Left lung (tissue), 10 donors: ENCODE measurements around the gene AKT2. TPM values are rescaled to one million over a fixed set of nuclear protein-coding genes. Genes with fewer than 3 reads are reported as not detected.

Experiments
- ATAC-seq: fragments of 200-7000 bp; cut with Tn5 transposase; one replicate; pipeline ENCODE4 v1.9.1; 2020; ENCODE audit warnings: moderate library complexity
- DNase-seq, 4 donors: peaks; one replicate each; pipeline ENCODE4 v3.0.0-alpha.2; 2013 to 2020
- H3K27ac ChIP-seq, 2 donors: fragments of 200-600 bp; sonication (generic) in 1 of 2; one replicate each; pipeline versions ENCODE4 v1.5.0 to v1.8.0; 2020 to 2021
- H3K27me3 ChIP-seq, 2 donors: fragments of 200-600 bp; sonication (generic) in 1 of 2; one replicate each; pipeline versions ENCODE4 v1.5.0 to v1.8.0; 2020 to 2021
- H3K36me3 ChIP-seq, 2 donors: fragments of 200-600 bp; sonication (generic) in 1 of 2; one replicate each; pipeline versions ENCODE4 v1.5.0 to v1.8.0; 2020 to 2021
- H3K4me1 ChIP-seq, 2 donors: fragments of 200-600 bp; one replicate each; pipeline ENCODE4 v1.8.0; 2021
- H3K4me3 ChIP-seq, 2 donors: fragments of 200-600 bp; sonication (generic) in 1 of 2; one replicate each; pipeline versions ENCODE4 v1.5.0 to v1.8.0; 2020 to 2021; ENCODE audit warnings: mild to moderate bottlenecking in 1 of 2
- H3K9me3 ChIP-seq, 2 donors: fragments of 200-600 bp; sonication (generic) in 1 of 2; one replicate each; pipeline versions ENCODE4 v1.5.0 to v1.8.0; 2020 to 2021
- CTCF ChIP-seq, 2 donors: fragments of 200-600 bp; sonication (generic) in 1 of 2; IDR thresholded peaks; one replicate each; pipeline versions ENCODE4 v1.5.0 to v1.8.0; 2021; ENCODE audit warnings: antibody characterized with exemption in 2 of 2
- intact Hi-C, 2 donors: fragments of 100-400 bp; cut with DNase I; formaldehyde crosslinking; loops; one replicate each; pipeline versions ENCODE4 v1.11.2 to v1.14.2; 2022
- polyA plus RNA-seq, 6 donors: library from polyadenylated mRNA; unstranded; fragments of 120-200 nt; gene quantifications; one replicate each; pipeline ENCODE4 v1.2.1, GENCODE V29; 2013; ENCODE audit not compliant: insufficient read length in 6 of 6
- total RNA-seq, 2 donors: library from RNA; stranded (reverse); fragmentation: NEBNext Ultra II Directional; extraction: Animal tissue kit (Norgen Biotek cat#: 25700); gene quantifications; one replicate each; pipeline ENCODE4 v1.2.1, GENCODE V29; 2021
- donor health status: DM: no; HTN: yes; CAD: no.
- donor health status: DM: no; HTN: no; CAD: no.

The AKT2 gene
- total and polyA plus RNA-seq, 8 donors = 102 to 182 (median 163) TPM

- H3K9me3 ChIP-seq = no peaks in the 10 kb centered on the region
- ATAC-seq = no peak
- no peak overlapping the region for H3K27ac ChIP-seq
- no peaks in the 10 kb centered on the region for H3K27me3 ChIP-seq
- no peak overlapping the region for H3K4me3 ChIP-seq
- no peak for DNase-seq
- TF ChIP-seq CTCF (IDR thresholded peaks at IDR 0.05) = no peak
- intact Hi-C loops = no loop called here
- H3K36me3 ChIP-seq = peaks cover 0 to 64% of the 10 kb centered on the region in 2 donors
- no peaks in the 10 kb centered on the region for H3K4me1 ChIP-seq
These were observed 33.9 kb downstream of the AKT2 start for GRCh38 chr19:40251244-40251643.

- no peak overlapping the region for H3K4me3 ChIP-seq
- peaks cover 0 to 49% of the 10 kb centered on the region in 2 donors for H3K36me3 ChIP-seq
- ATAC-seq (no peak), DNase-seq (peak in 1 of 4 donors; percentile 49)
- no peak overlapping the region for H3K27ac ChIP-seq
- no peaks in the 10 kb centered on the region for H3K9me3 ChIP-seq
- TF ChIP-seq CTCF (IDR thresholded peaks at IDR 0.05) = no peak
- peaks cover 0 to 2% of the 10 kb centered on the region in 2 donors for H3K4me1 ChIP-seq
- no peaks in the 10 kb centered on the region for H3K27me3 ChIP-seq
- intact Hi-C loops = no loop called here
These were observed 35.4 kb downstream of the AKT2 start for GRCh38 chr19:40249781-40250180.

DNA sequence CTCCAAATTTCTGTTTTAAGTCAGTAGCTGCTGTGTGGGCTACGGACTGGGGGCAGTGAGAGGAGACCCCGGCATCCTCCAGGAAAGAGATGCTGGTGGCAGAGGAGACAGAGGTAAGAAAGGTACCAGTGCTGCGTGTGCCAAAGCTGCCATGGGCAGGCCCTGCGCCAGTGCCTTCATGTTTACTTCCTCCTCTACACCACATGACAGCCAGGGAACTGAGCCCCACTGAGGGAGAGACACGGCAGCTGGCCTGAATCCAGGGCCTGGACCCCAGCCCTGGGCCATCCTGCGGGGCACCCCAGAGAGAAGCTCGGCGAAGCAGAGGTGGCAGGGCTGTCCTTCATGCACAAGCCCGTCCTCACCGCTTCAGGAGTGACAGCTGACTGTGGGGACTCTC lies 35.9 kb downstream of the AKT2 start:
- Histone ChIP-seq H3K27ac (no peak overlapping the region), H3K36me3 (peaks cover 0 to 43% of the 10 kb centered on the region in 2 donors), H3K4me3 (no peak overlapping the region), H3K9me3 (no peaks in the 10 kb centered on the region), H3K27me3 (no peaks in the 10 kb centered on the region), H3K4me1 (peaks cover 0 to 2% of the 10 kb centered on the region in 2 donors)
- intact Hi-C loops = no loop called here
- TF ChIP-seq CTCF (IDR thresholded peaks at IDR 0.05) = no peak
- peak in 1 of 4 donors; percentile 41 for DNase-seq
- ATAC-seq = no peak

DNA sequence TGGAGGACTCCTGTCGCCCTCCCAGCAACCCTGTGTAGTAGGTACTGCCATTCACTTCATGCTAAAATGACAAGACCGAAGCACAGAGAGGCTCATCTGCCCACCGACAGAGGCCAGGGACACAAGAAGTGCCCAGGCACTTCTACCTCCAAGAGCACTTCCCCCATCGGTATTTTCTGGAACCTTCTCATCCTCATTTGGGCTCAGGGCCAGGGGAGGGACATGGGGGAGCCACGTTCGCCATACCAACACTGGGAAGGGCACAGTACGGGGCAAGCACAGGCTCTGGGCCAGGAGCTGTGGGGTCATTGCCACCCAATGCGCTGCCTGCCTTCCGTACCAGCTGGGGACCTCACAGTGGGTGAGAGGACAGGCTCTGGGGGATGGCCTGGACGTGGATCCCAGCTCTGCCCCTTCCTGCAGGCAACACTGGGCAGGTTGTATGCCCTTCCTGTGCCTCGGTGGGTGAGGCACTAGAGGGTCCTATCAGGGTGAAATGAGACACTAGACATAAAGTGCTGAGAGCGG lies 37.3 kb downstream of the AKT2 start:
- intact Hi-C loops = no loop called here
- Histone ChIP-seq H3K27me3 (no peaks in the 10 kb centered on the region), H3K36me3 (peaks cover 0 to 35% of the 10 kb centered on the region in 2 donors), H3K4me3 (no peak overlapping the region), H3K27ac (no peak overlapping the region), H3K4me1 (peaks cover 0 to 6% of the 10 kb centered on the region in 2 donors), H3K9me3 (no peaks in the 10 kb centered on the region)
- peak in 1 of 4 donors; percentile 51 for DNase-seq
- TF ChIP-seq CTCF (IDR thresholded peaks at IDR 0.05) = no peak
- ATAC-seq = no peak

- no peaks in the 10 kb centered on the region for H3K9me3 ChIP-seq
- intact Hi-C loops = no loop called here
- H3K27ac ChIP-seq = no peak overlapping the region
- peaks cover 0 to 34% of the 10 kb centered on the region in 2 donors for H3K36me3 ChIP-seq
- no peak for TF ChIP-seq CTCF (IDR thresholded peaks at IDR 0.05)
- peaks cover 0 to 13% of the 10 kb centered on the region in 2 donors for H3K4me1 ChIP-seq
- no peak for DNase-seq
- no peak overlapping the region for H3K4me3 ChIP-seq
- no peaks in the 10 kb centered on the region for H3K27me3 ChIP-seq
- ATAC-seq = peak; percentile 57
These were observed 38.0 kb downstream of the AKT2 start for GRCh38 chr19:40247178-40247577.
